Keratinocyte (primary cell): Measurements from ENCODE around the gene C4BPA. TPM values are rescaled to one million over a fixed set of nuclear protein-coding genes. Genes with fewer than 3 reads are reported as not detected.

Experiments
- DNase-seq: peaks from one replicate; pipeline ENCODE4 v3.0.0-alpha.2; 2011; ENCODE audit warnings: low read depth, missing footprints, low spot score
- FAIRE-seq: peaks from 2 replicates; lab custom pipeline; 2011; peaks lifted over from hg19 to GRCh38; lab: Jason Lieb, UNC
- H2AFZ ChIP-seq: 2 replicates; pipeline ENCODE4 v1.6.0; 2012; ENCODE audit warnings: low read length, control low read depth, inconsistent platforms; ENCODE audit not compliant: control insufficient read depth
- H3K27ac ChIP-seq: 2 replicates; pipeline ENCODE4 v1.5.1; 2011; ENCODE audit warnings: low read length; ENCODE audit not compliant: control insufficient read depth, insufficient read depth
- H3K27me3 ChIP-seq: 3 replicates; pipeline ENCODE4 v1.6.0; 2011; ENCODE audit warnings: low read length; ENCODE audit not compliant: control insufficient read depth, insufficient read depth; ENCODE audit errors: extremely low read depth
- H3K36me3 ChIP-seq, 2 experiments: 2 replicates in 1 of 2; 3 replicates in 1 of 2; pipeline ENCODE4 v1.5.1; 2011; ENCODE audit warnings: low read length in 2 of 2, mild to moderate bottlenecking in 1 of 2; ENCODE audit not compliant: control insufficient read depth in 2 of 2, insufficient read depth in 2 of 2; ENCODE audit errors: extremely low read depth in 1 of 2
- H3K4me1 ChIP-seq: 3 replicates; pipeline ENCODE4 v1.5.1; 2011; ENCODE audit warnings: low read length; ENCODE audit not compliant: control insufficient read depth, insufficient read depth; ENCODE audit errors: extremely low read depth
- H3K4me2 ChIP-seq: 3 replicates; pipeline ENCODE4 v1.6.0; 2011; ENCODE audit warnings: low read depth, low read length; ENCODE audit not compliant: control insufficient read depth, insufficient read depth; ENCODE audit errors: extremely low read depth
- H3K4me3 ChIP-seq, 3 experiments: fragments of 200-600 bp in 1 of 3; sonication (generic) in 1 of 3; 2 replicates in 2 of 3; 3 replicates in 1 of 3; pipeline ENCODE4 v1.5.1; 2011 to 2016; ENCODE audit warnings: low read length in 3 of 3, mild to moderate bottlenecking in 3 of 3, control low read depth in 2 of 3, inconsistent platforms in 1 of 3, low read depth in 1 of 3, mixed read lengths in 1 of 3, mixed run types in 1 of 3, moderate library complexity in 1 of 3; ENCODE audit not compliant: control insufficient read depth in 2 of 3, insufficient read depth in 2 of 3; ENCODE audit errors: extremely low read depth in 1 of 3
- H3K79me2 ChIP-seq: 2 replicates; pipeline ENCODE4 v1.6.0; 2012; ENCODE audit warnings: low read length; ENCODE audit not compliant: control insufficient read depth, insufficient read depth
- H3K9ac ChIP-seq: 3 replicates; pipeline ENCODE4 v1.6.0; 2011; ENCODE audit warnings: low read length; ENCODE audit not compliant: control insufficient read depth, insufficient read depth; ENCODE audit errors: extremely low read depth
- H3K9me1 ChIP-seq: 3 replicates; pipeline ENCODE4 v1.6.0; 2011; ENCODE audit warnings: low read length; ENCODE audit not compliant: control insufficient read depth, insufficient read depth; ENCODE audit errors: extremely low read depth
- H3K9me3 ChIP-seq: 2 replicates; pipeline ENCODE4 v1.5.1; 2012; ENCODE audit warnings: low read depth, low read length; ENCODE audit not compliant: control insufficient read depth
- H4K20me1 ChIP-seq: 3 replicates; pipeline ENCODE4 v1.6.0; 2011; ENCODE audit warnings: low read length; ENCODE audit not compliant: control insufficient read depth, insufficient read depth; ENCODE audit errors: extremely low read depth
- EZH2 ChIP-seq: IDR thresholded peaks from one replicate; pipeline ENCODE4 v1.6.1; 2012; ENCODE audit warnings: inconsistent platforms, mild to moderate bottlenecking, low read length, moderate library complexity
- dilution Hi-C: fragments of 300-500 bp; cut with MboI; formaldehyde crosslinking; loops from one replicate; pipeline ENCODE4 v1.7.0; 2020; ENCODE audit warnings: low sequenced_read_pairs; ENCODE audit not compliant: extremely low pct_ligation_motif_present
- polyA plus RNA-seq, 5 experiments: library from polyadenylated mRNA; depleted of rRNA in 3 of 5; stranded (reverse) in 3 of 5; stranded (forward) in 1 of 5; unstranded in 1 of 5; fragments of >200 nt; gene quantifications; 1 replicate in 1 of 5; 2 replicates in 3 of 5; 3 replicates in 1 of 5; pipeline versions ENCODE4 v1.2.1 to v1.2.3, GENCODE V29; 2011 to 2012; ENCODE audit warnings: missing spikeins in 2 of 5, low read depth in 1 of 5, low replicate concordance in 1 of 5
- TF ChIP-seq, protein P1 (sequence below), 3 experiments: IDR thresholded peaks in 1 of 3; conservative IDR thresholded peaks in 1 of 3; optimal IDR thresholded peaks in 1 of 3; 2 replicates in 2 of 3; 3 replicates in 1 of 3; pipeline versions ENCODE3 to v1.5.1; 2011; ENCODE audit warnings: low read length in 3 of 3, mild to moderate bottlenecking in 3 of 3, moderate library complexity in 2 of 3, control low read depth in 1 of 3, inconsistent platforms in 1 of 3; ENCODE audit not compliant: insufficient read depth in 2 of 3; ENCODE audit errors: extremely low read depth in 1 of 3

C4BPA gene
- polyA plus RNA-seq, 1 donor (not counting 4 experiments of a cell fraction or from before 2014, with no cell fraction given) = not detected

DNA sequence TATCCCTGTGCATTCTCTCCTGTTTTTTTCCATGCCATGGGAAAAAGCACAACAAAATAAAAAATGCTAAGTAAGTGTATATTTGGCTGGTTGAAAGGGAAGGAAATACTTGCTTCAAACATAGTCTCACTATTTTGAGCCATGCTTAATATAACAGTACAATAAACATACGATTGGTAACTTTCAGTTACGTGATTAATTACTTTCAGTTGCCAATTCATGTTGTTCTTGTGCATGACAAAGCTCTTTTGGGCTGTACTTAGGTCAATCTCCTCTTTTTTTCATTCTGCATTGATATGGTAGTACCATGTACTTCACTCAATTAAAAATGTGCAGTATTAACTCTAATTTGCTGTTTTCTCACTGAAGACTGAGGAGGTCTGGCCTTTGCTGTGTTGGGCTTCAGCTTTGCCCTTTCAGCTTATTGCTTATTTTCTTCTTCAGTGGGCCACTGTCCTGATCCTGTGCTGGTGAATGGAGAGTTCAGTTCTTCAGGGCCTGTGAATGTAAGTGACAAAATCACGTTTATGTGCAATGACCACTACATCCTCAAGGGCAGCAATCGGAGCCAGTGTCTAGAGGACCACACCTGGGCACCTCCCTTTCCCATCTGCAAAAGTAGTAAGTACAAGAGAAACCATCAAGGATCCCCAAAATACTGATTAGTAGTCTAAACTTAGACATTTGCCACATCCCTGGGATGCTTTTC, 12.7 kb upstream of the C4BPA start:
- Histone ChIP-seq H2AFZ (no peak overlapping the region), H3K79me2 (no peaks in the 10 kb centered on the region), H3K36me3 (no peaks in the 10 kb centered on the region), H4K20me1 (no peaks in the 10 kb centered on the region), H3K27ac (no peak overlapping the region), H3K9ac (no peak overlapping the region), H3K9me3 (no peaks in the 10 kb centered on the region), H3K4me1 (peaks cover 5% of the 10 kb centered on the region), H3K27me3 (peaks cover 4% of the 10 kb centered on the region), H3K4me2 (no peak overlapping the region), H3K9me1 (no peaks in the 10 kb centered on the region), H3K4me3 (no peak overlapping the region)
- DNase-seq (no peak), FAIRE-seq (no peak)
- TF ChIP-seq EZH2 = no peak
- TF ChIP-seq, protein P1, sequence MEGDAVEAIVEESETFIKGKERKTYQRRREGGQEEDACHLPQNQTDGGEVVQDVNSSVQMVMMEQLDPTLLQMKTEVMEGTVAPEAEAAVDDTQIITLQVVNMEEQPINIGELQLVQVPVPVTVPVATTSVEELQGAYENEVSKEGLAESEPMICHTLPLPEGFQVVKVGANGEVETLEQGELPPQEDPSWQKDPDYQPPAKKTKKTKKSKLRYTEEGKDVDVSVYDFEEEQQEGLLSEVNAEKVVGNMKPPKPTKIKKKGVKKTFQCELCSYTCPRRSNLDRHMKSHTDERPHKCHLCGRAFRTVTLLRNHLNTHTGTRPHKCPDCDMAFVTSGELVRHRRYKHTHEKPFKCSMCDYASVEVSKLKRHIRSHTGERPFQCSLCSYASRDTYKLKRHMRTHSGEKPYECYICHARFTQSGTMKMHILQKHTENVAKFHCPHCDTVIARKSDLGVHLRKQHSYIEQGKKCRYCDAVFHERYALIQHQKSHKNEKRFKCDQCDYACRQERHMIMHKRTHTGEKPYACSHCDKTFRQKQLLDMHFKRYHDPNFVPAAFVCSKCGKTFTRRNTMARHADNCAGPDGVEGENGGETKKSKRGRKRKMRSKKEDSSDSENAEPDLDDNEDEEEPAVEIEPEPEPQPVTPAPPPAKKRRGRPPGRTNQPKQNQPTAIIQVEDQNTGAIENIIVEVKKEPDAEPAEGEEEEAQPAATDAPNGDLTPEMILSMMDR (optimal IDR thresholded peaks at IDR 0.05 in 1 of 3, IDR thresholded peaks at IDR 0.05 in 1 of 3, conservative IDR thresholded peaks at IDR 0.05 in 1 of 3; ENCODE audit: extremely low read depth in 1 of 3, insufficient read depth in 2 of 3, low read length in 3 of 3) = no peak
- dilution Hi-C loops = no loop called here

DNA sequence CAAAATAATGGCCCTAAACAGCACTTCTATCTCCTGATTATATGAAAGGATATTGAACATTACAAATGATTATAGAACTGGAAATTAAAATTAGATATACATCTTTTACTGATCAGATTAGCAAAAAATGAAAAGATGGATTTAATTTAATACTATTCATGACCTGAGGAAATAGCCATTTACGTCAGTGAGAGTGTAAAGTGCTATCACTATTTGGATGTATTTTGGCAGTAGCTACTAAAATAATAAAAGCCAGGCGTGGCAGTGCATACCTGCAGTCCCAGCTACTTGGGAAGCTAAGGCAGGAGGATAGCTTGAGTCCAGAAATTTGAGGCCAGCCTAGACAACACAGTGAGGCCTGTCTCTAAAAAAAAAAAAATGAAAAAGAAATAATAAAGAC, 10.1 kb upstream of the C4BPA start:
- Histone ChIP-seq H3K27ac (no peak overlapping the region), H3K9me3 (no peaks in the 10 kb centered on the region), H3K4me3 (no peak overlapping the region), H3K4me1 (no peaks in the 10 kb centered on the region), H3K36me3 (no peaks in the 10 kb centered on the region), H2AFZ (no peak overlapping the region), H4K20me1 (no peaks in the 10 kb centered on the region), H3K4me2 (no peak overlapping the region), H3K9me1 (no peaks in the 10 kb centered on the region), H3K9ac (no peak overlapping the region), H3K79me2 (no peaks in the 10 kb centered on the region), H3K27me3 (peaks cover 4% of the 10 kb centered on the region)
- DNase-seq (no peak), FAIRE-seq (no peak)
- dilution Hi-C loops = no loop called here
- TF ChIP-seq, protein P1 (optimal IDR thresholded peaks at IDR 0.05 in 1 of 3, IDR thresholded peaks at IDR 0.05 in 1 of 3, conservative IDR thresholded peaks at IDR 0.05 in 1 of 3; ENCODE audit: extremely low read depth in 1 of 3, insufficient read depth in 2 of 3, low read length in 3 of 3) = no peak
- no peak for TF ChIP-seq EZH2
